ENCODE measurements around the gene KLHL5.
"Not testable (repeated sequence)": the region's sequence is repeated elsewhere in the genome, so short reads cannot be mapped to it uniquely, and the experiment has no call there.

Gene KLHL5

DNA sequence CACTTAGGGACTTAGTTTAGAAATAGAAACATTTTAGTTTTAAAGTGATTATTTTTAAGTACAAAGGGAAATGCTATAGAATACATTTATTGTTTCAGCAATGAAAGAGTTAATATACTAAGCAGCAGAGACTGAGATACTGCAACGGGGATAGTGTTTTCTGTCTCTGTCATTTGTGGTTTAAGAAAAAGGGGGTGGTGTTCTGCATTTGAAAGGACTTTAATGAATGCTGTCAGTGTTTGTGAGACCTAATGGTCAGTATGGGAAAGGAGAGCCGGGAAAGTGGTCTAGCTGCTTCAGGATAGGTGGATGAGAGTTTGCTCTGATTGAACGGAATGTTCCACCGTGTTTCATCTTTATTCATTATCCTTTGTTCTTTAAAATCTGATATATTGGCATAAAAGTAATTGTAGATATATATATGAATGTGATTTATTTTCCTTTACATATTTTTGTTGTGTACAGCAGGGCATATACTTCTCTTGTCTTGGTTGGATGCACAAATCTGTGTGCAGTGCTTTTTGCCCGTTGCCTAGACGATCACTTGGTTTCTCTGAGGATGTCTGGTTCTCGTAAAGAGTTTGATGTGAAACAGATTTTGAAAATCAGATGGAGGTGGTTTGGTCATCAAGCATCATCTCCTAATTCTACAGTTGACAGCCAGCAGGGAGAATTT lies at the start of gene KLHL5:
KLHL5 (plus strand) TSS at position 139 of the 676 bp plus-strand sequence; CDS start at position 560, 421 bp downstream.
- Mint-ChIP-seq H3K27me3 (no peaks in the 10 kb centered on the region), H3K9me3 (no peaks in the 10 kb centered on the region), H3K27ac (peak within 1 kb of the TSS; percentile 28), H3K36me3 (peaks cover 4% of the 10 kb centered on the region), H3K4me3 (peak within 1 kb of the TSS; percentile 7), H3K4me1 (peaks cover 26% of the 10 kb centered on the region)
- no peak for DNase-seq (ENCODE audit: low spot score in 2 of 2)
- peak; percentile 38 for ATAC-seq (ENCODE audit: low read depth)

GRCh38 chr4:39014028-39014427 lies 48.0 kb upstream of the KLHL5 start:
- no peak for DNase-seq (ENCODE audit: low spot score in 2 of 2)
- Mint-ChIP-seq H3K36me3 (peaks cover 45% of the 10 kb centered on the region), H3K4me1 (peaks cover 26% of the 10 kb centered on the region), H3K27ac (no peak overlapping the region), H3K27me3 (no peaks in the 10 kb centered on the region), H3K4me3 (no peak overlapping the region), H3K9me3 (peaks cover 23% of the 10 kb centered on the region)
- ATAC-seq (ENCODE audit: low read depth), result no peak

DNA sequence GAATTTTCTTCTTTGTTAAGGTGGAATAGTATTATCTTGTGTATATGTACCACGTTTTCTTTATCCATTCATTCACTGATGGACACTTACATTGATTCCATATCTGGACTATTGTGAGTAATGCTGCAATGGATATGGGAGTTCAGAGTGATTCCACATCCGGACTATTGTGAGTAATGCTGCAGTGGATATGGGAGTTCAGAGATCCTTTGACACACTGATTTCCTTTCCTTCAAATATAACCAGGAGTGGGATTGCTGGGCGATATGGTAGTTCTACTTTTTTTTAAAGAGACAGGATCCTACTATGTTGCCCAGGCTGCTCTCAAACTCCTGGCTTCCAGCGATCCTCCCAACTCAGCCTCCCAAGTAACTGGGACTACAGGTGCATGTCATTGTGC lies 41.9 kb upstream of the KLHL5 start:
- peaks cover 9% of the 10 kb centered on the region for H3K9me3 Mint-ChIP-seq
- H3K36me3 Mint-ChIP-seq, result peaks cover 49% of the 10 kb centered on the region
- no peak overlapping the region for H3K4me3 Mint-ChIP-seq
- peaks cover 24% of the 10 kb centered on the region for H3K4me1 Mint-ChIP-seq
- no peak overlapping the region for H3K27ac Mint-ChIP-seq
- H3K27me3 Mint-ChIP-seq, result no peaks in the 10 kb centered on the region
- no peak for ATAC-seq (ENCODE audit: low read depth)
- no peak for DNase-seq (ENCODE audit: low spot score in 2 of 2)

DNA sequence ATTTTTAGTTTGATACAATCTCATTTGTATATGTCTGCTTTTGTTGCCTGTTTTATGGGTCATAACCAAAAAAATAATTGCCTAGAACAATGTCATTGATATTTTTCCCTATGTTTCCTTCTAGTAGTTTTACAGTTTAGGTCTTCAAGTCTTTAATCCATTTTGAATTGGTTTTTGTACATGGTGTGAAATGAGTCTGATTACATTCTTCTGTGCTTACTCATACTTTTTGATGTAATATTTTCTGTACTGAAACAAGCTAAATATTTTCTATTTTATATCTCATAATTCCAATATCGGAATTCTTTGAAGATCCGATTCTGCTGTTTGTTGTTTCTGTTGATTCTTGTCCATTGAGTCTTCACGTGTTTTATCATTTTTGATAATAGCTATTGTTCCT lies 40.4 kb upstream of the KLHL5 start:
- Mint-ChIP-seq H3K4me3 (no peak overlapping the region), H3K27ac (no peak overlapping the region), H3K36me3 (peaks cover 41% of the 10 kb centered on the region), H3K4me1 (peaks cover 25% of the 10 kb centered on the region), H3K27me3 (no peaks in the 10 kb centered on the region), H3K9me3 (peaks cover 4% of the 10 kb centered on the region)
- DNase-seq (ENCODE audit: low spot score in 2 of 2), result no peak
- no peak for ATAC-seq (ENCODE audit: low read depth)

DNA sequence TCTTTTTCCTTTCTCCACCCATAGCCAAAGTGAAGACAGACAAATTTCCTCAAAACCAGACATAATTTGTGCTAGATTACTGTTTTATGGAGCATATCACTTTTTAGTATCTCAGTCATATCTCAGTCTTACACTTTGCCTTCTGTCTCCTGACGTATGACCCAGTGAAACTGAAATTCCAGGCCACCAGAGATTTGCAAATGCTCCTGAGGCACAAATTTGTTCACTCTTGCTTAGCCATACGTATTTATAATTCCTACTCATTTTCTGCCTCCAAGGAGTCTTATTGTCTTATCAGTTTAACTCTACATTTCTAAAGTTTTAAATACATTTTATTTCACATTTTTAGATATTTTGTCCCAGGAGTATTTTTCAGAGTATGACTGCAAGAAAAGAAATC lies 39.8 kb upstream of the KLHL5 start:
- no peak overlapping the region for H3K4me3 Mint-ChIP-seq
- H3K9me3 Mint-ChIP-seq, result peaks cover 2% of the 10 kb centered on the region
- peaks cover 24% of the 10 kb centered on the region for H3K4me1 Mint-ChIP-seq
- ATAC-seq (ENCODE audit: low read depth) (no peak), DNase-seq (ENCODE audit: low spot score in 2 of 2) (no peak)
- H3K36me3 Mint-ChIP-seq, result peaks cover 38% of the 10 kb centered on the region
- H3K27me3 Mint-ChIP-seq, result no peaks in the 10 kb centered on the region
- H3K27ac Mint-ChIP-seq, result no peak overlapping the region

DNA sequence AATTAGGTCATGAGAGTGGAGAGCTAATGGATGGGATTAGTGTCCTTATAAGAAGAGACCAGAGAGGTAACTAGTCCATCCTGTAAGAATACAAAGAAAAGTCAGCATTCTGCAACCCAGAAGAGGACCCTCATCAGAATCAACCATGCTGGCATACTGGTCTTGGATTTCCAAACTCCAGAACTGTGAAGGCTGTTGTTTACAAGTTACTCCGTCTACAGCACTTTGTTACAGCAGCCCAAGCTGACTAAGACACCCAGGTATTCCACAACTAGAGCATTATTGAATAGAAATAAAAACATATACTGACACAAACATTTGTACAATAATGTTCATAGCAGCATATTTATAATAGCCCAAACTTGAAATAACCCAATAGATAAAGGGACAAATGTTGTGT lies 39.0 kb upstream of the KLHL5 start:
- DNase-seq (ENCODE audit: low spot score in 2 of 2) (no peak), ATAC-seq (ENCODE audit: low read depth) (no peak)
- H3K9me3 Mint-ChIP-seq, result peaks cover 2% of the 10 kb centered on the region
- H3K4me3 Mint-ChIP-seq, result no peak overlapping the region
- no peaks in the 10 kb centered on the region for H3K27me3 Mint-ChIP-seq
- no peak overlapping the region for H3K27ac Mint-ChIP-seq
- H3K4me1 Mint-ChIP-seq, result peaks cover 25% of the 10 kb centered on the region
- peaks cover 35% of the 10 kb centered on the region for H3K36me3 Mint-ChIP-seq

DNA sequence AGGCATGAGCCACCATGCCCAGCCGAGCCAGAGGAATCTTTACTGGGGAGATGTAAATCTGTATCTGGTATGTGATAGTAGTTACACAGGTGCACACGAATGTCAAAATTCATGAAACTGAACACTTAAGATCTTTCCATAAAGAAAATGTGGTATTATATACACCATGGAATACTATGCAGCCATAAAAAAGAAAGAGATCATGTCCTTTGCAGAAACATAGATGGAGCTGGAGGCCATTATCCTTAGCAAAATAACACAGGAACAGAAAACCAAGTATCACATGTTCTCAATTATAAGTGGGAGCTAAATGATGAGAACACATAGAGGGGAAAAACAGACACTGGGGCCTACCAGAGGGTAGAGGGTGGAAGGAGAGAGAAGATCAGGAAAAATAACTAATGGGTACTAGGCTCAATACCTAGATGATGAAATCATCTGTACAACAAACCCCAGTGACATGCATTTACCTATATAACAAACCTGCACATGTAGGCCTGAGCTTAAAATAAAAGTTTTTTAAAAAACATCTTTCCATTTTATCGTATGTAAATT lies 37.6 kb upstream of the KLHL5 start:
- no peak overlapping the region for H3K27ac Mint-ChIP-seq
- DNase-seq (ENCODE audit: low spot score in 2 of 2), result no peak
- H3K36me3 Mint-ChIP-seq, result peaks cover 36% of the 10 kb centered on the region
- H3K4me1 Mint-ChIP-seq, result peaks cover 24% of the 10 kb centered on the region
- no peak for ATAC-seq (ENCODE audit: low read depth)
- peaks cover 2% of the 10 kb centered on the region for H3K9me3 Mint-ChIP-seq
- H3K4me3 Mint-ChIP-seq, result no peak overlapping the region
- H3K27me3 Mint-ChIP-seq, result no peaks in the 10 kb centered on the region

GRCh38 chr4:39025552-39026085 lies 36.4 kb upstream of the KLHL5 start:
- no peaks in the 10 kb centered on the region for H3K27me3 Mint-ChIP-seq
- H3K27ac Mint-ChIP-seq, result no peak overlapping the region
- H3K4me3 Mint-ChIP-seq, result no peak overlapping the region

GRCh38 chr4:39026096-39026495 lies 35.9 kb upstream of the KLHL5 start:
- Mint-ChIP-seq H3K36me3 (peaks cover 31% of the 10 kb centered on the region), H3K9me3 (peaks cover 2% of the 10 kb centered on the region), H3K4me3 (no peak overlapping the region), H3K27me3 (no peaks in the 10 kb centered on the region), H3K27ac (no peak overlapping the region), H3K4me1 (peaks cover 20% of the 10 kb centered on the region)
- ATAC-seq (ENCODE audit: low read depth) (no peak), DNase-seq (ENCODE audit: low spot score in 2 of 2) (no peak)

More at GRCh38 chr4:39025552-39026085, 36.4 kb upstream of the KLHL5 start:
- H3K4me1 Mint-ChIP-seq, result peaks cover 20% of the 10 kb centered on the region
- H3K9me3 Mint-ChIP-seq, result peaks cover 2% of the 10 kb centered on the region
- DNase-seq (ENCODE audit: low spot score in 2 of 2) (no peak), ATAC-seq (ENCODE audit: low read depth) (no peak)
- peaks cover 31% of the 10 kb centered on the region for H3K36me3 Mint-ChIP-seq

- peak overlapping the region; percentile 90 for H3K4me3 Mint-ChIP-seq
- H3K36me3 Mint-ChIP-seq, result peaks cover 5% of the 10 kb centered on the region
- H3K27ac Mint-ChIP-seq, result peak overlapping the region; percentile 78
- peaks cover 10% of the 10 kb centered on the region for H3K4me1 Mint-ChIP-seq
- H3K9me3 Mint-ChIP-seq, result no peaks in the 10 kb centered on the region
- DNase-seq (ENCODE audit: low spot score in 2 of 2) (no peak), ATAC-seq (ENCODE audit: low read depth) (peak; percentile 48)
- no peaks in the 10 kb centered on the region for H3K27me3 Mint-ChIP-seq
Measured at GRCh38 chr4:39029752-39030694, 32.0 kb upstream of the KLHL5 start.

GRCh38 chr4:39030725-39031124 lies 31.3 kb upstream of the KLHL5 start:
- no peak for ATAC-seq (ENCODE audit: low read depth)
- Mint-ChIP-seq H3K4me1 (peaks cover 7% of the 10 kb centered on the region), H3K4me3 (peak overlapping the region; percentile 90)

DNA sequence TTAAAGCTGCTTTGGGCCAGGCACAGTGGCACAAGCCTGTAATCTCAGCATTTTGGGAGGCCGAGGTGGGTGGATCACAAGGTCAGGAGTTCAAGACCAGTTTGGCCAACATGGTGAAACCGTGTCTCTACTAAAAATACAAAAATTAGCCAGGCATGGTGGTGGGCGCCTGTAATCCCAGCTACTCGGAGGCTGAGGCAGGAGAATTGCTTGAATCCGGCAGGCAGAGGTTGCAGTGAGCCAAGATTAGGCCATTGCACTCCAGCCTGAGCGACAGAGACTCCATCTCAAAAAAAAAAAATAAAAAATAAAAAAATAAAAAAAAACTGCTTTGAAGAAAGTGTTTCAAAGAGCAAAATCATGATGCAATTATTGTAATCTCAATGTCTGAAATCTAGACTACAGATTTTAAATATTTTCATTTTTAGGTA lies 30.4 kb upstream of the KLHL5 start:
- H3K36me3 Mint-ChIP-seq; ATAC-seq (ENCODE audit: low read depth); H3K27me3 Mint-ChIP-seq; H3K9me3 Mint-ChIP-seq; DNase-seq (ENCODE audit: low spot score in 2 of 2): not testable (repeated sequence)
- peak overlapping the region; percentile 62 for H3K27ac Mint-ChIP-seq
- H3K4me3 Mint-ChIP-seq, result peak overlapping the region; percentile 90
- H3K4me1 Mint-ChIP-seq, result peaks cover 10% of the 10 kb centered on the region

More at GRCh38 chr4:39030725-39031124, 31.3 kb upstream of the KLHL5 start:
- DNase-seq (ENCODE audit: low spot score in 2 of 2), result no peak
- Mint-ChIP-seq H3K9me3 (no peaks in the 10 kb centered on the region), H3K36me3 (peaks cover 2% of the 10 kb centered on the region), H3K27ac (peak overlapping the region; percentile 78), H3K27me3 (no peaks in the 10 kb centered on the region)

DNA sequence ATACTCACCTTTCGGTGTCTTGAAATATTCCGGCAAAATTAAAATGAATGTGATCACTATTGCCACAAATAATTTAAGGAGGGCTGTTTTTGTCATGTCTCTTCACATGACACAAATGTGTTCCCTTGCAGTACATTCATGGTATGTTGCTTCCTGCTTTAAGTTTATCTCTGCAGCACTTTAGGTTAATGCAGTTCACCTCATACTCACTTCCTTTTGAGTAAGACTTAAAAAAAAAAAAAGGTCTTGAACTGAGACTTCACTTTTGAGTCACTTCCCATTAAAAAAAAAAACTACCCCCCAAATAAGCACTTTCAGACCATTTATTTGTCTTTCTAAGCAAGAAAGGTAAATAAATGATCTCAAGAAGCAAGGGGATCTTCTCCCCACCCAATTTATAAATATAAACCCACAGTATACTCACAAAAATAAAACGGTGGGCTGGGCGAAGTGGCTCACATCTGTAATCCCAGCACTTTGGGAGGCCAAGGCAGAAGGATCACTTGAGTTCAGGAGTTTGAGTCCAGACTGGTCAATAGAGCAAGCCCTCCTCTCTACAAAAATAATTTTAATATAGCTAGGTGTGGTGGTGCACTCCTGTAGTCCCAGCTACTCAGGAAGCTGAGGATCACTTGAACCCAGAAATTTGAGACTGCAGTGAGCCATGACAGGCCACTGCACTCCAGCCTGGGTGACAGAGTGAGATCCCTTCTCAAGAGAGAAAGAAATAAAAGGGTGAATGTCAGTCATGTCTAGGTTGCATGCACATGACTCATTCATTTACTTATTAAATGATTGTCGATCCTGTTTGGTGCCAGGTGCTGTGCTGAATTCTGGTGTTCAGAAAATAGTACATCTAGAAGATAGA lies 29.6 kb upstream of the KLHL5 start, which contains the start of gene TMEM156:
TMEM156 (minus strand) TSS at position 192 of the 868 bp plus-strand sequence; CDS start at position 96, 96 bp downstream.
- peak in 1 of 2 donors; percentile 35 for DNase-seq (ENCODE audit: low spot score in 2 of 2)
- H3K9me3 Mint-ChIP-seq, result no peaks in the 10 kb centered on the region
- peaks cover 2% of the 10 kb centered on the region for H3K36me3 Mint-ChIP-seq
- ATAC-seq (ENCODE audit: low read depth), result peak; percentile 77
- H3K27me3 Mint-ChIP-seq, result no peaks in the 10 kb centered on the region
- peak within 1 kb of the TSS; percentile 90 for H3K4me3 Mint-ChIP-seq
- peak within 1 kb of the TSS; percentile 63 for H3K27ac Mint-ChIP-seq
- H3K4me1 Mint-ChIP-seq, result peaks cover 8% of the 10 kb centered on the region
